ENCODE measurements around the gene MESP1.

MESP1 gene

GRCh38 chr15:89778861-89779260 lies 27.8 kb upstream of the MESP1 start (continued):
- TF ChIP-seq PBX3 (CRISPR knock-in tag; IDR thresholded peaks at IDR 0.05) = no peak

- ChIA-PET CTCF (interaction anchor here (0.6 to 7.9 kb wide), 9 partner anchors 15 to 1469 kb away, joined by 3 to 89 read pairs (median 3); no protein-coding TSS in a partner anchor), POLR2A (no interaction called here)
- Histone ChIP-seq H3K36me3 (ENCODE audit: control insufficient read depth in 2 of 2, insufficient read depth in 1 of 2, low read length in 2 of 2) (no peaks in the 10 kb centered on the region), H3K4me1 (ENCODE audit: control insufficient read depth, insufficient read depth, low read length) (no peaks in the 10 kb centered on the region; the same call in 1 of the 2 replicates), H3K9me3 (ENCODE audit: control insufficient read depth, insufficient read depth, low read depth, low read length) (no peaks in the 10 kb centered on the region), H3K27ac (ENCODE audit: extremely low read depth, low read depth, low read length) (no peak overlapping the region), H3K4me3 (ENCODE audit: low read depth, low read length) (no peak overlapping the region)
- TF ChIP-seq ZSCAN4 (tag by site-specific recombination; IDR thresholded peaks at IDR 0.05) (no peak), CTCF (tag by site-specific recombination; IDR thresholded peaks at IDR 0.05) (no peak), ZNF274 (IDR thresholded peaks at IDR 0.05; ENCODE audit: low read length) (no peak), ZNF274 (tag by site-specific recombination; IDR thresholded peaks at IDR 0.05; ENCODE audit: borderline replicate concordance) (no peak), ZNF211 (tag by site-specific recombination; IDR thresholded peaks at IDR 0.05; ENCODE audit: low read depth) (no peak), ZNF792 (tag by site-specific recombination; IDR thresholded peaks at IDR 0.05) (no peak), ZFP37 (tag by site-specific recombination; IDR thresholded peaks at IDR 0.05) (no peak), ZNF747 (tag by site-specific recombination; IDR thresholded peaks at IDR 0.05) (no peak), ZNF561 (tag by site-specific recombination; IDR thresholded peaks at IDR 0.05; ENCODE audit: borderline replicate concordance) (no peak), ZNF449 (tag by site-specific recombination; IDR thresholded peaks at IDR 0.05) (no peak), ZNF112 (tag by site-specific recombination; IDR thresholded peaks at IDR 0.05) (no peak), PBX3 (CRISPR knock-in tag; IDR thresholded peaks at IDR 0.05) (no peak), SALL2 (tag by site-specific recombination; IDR thresholded peaks at IDR 0.05; ENCODE audit: borderline replicate concordance) (no peak), PRDM10 (tag by site-specific recombination; IDR thresholded peaks at IDR 0.05) (no peak)
Measured at GRCh38 chr15:89777782-89778380, 26.8 kb upstream of the MESP1 start.
